Nephron (organoid): ENCODE results near the gene ARHGEF3.

ENCODE experiments used
- H3K27ac Mint-ChIP-seq, 3 experiments: 2 replicates each; pipeline ENCODE4 v1.8.0; 2020; ENCODE audit warnings: mixed read lengths in 3 of 3, mild to moderate bottlenecking in 2 of 3, moderate library complexity in 1 of 3
- H3K27me3 Mint-ChIP-seq: 2 replicates; pipeline ENCODE4 v1.8.0; 2021; ENCODE audit warnings: low read depth, mild to moderate bottlenecking, moderate library complexity, mixed read lengths
- H3K36me3 Mint-ChIP-seq: 2 replicates; pipeline ENCODE4 v1.8.0; 2020; ENCODE audit warnings: low read depth, mixed read lengths
- H3K4me1 Mint-ChIP-seq: 2 replicates; pipeline ENCODE4 v1.8.0; 2020; ENCODE audit warnings: mixed read lengths
- H3K4me3 Mint-ChIP-seq, 3 experiments: 2 replicates each; pipeline ENCODE4 v1.8.0; 2020; ENCODE audit warnings: mild to moderate bottlenecking in 3 of 3, mixed read lengths in 3 of 3, moderate library complexity in 2 of 3
- H3K9me3 Mint-ChIP-seq: 2 replicates; pipeline ENCODE4 v1.8.0; 2020; ENCODE audit warnings: mixed read lengths
- CTCF ChIP-seq, 3 experiments: fragments of 200-600 bp; sonication (generic); IDR thresholded peaks; one replicate each; pipeline ENCODE4 v1.5.0; 2021; ENCODE audit warnings: antibody characterized with exemption in 3 of 3; ENCODE audit not compliant: unreplicated experiment in 3 of 3

The ARHGEF3 gene

DNA sequence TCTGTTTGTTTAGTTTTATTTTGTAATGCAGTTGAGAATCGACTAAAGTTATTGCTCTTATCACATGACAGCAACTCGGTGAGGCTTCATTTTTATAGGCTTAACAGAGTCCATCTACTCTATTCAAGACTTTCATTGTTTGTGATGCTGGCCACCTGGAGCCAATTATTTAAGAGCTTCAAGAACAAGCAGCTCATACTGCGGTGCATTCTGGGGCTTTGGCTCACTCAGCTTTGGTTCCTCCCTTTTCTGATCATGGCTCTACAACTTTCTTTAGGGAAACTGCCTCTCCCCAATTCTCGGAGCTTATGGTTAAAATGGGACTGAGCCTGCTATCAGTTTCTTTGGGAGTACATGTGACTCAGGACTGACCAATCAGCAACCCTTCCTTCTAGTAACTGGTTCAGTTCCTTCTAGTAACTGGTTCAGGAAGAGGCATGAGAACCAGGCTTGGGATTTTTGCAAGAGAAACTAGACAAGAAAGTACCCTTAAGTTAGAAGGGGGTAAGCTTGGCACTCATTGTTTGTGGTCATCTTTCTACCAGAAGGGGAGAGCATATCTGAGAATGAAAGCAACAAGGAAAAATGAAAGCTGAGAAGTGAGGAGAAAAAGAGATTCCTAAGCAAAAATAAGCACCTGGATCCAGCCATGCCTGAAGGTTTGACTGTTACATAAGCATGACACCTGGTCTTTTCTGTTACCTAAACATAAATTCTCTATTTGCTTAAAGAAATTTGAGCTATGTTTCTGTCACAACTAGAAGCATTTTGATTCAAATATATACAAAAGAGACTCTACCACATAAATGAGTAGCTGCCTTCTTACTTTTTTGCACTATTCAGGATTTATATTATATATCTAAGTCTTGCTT is 24.1 kb upstream of the ARHGEF3 start:
- H3K27me3 Mint-ChIP-seq, result peaks cover 3% of the 10 kb centered on the region
- no peak overlapping the region for H3K4me3 Mint-ChIP-seq
- no peaks in the 10 kb centered on the region for H3K36me3 Mint-ChIP-seq
- no peak for TF ChIP-seq CTCF (IDR thresholded peaks at IDR 0.05; ENCODE audit: unreplicated experiment in 3 of 3)
- H3K27ac Mint-ChIP-seq, result peak overlapping the region; percentile 38 to 64 (median 63)
- no peaks in the 10 kb centered on the region for H3K9me3 Mint-ChIP-seq
- peaks cover 22% of the 10 kb centered on the region for H3K4me1 Mint-ChIP-seq

DNA sequence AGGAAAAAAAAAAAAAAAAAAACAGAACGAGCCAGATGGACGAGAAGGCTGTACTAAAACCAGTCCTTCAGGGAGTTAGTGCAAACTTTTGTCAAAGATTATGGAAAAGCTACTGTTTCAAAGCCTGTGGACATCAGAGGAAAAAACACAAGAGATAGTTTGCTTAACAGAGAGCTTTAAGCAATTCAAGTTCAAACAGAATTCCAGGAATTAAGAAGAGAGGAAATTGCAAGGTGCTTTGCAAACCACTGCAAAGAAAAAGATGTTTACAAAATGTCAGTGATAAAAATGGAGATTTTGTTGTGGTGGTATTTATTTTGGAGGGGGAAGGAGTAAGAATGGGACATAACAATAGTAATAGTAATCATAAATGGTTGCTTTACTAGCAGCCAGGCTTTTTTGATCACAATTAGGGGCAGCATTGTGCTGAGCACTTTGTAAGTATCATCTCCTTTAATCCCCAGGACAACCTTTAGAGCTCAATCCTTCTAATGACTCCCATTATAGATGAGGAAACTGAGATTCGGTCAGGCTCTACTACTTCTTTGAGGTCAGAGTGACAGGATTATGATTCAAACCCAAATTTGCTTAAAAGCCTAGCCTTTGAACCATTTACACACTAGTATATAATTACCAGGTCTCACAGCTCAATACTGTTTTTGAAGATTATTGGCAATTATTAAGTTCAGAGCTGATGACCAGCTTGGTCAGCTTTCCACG is 22.4 kb upstream of the ARHGEF3 start:
- H3K27ac Mint-ChIP-seq, result peak overlapping the region; percentile 41 to 72 (median 43)
- H3K4me3 Mint-ChIP-seq, result no peak overlapping the region
- no peak for TF ChIP-seq CTCF (IDR thresholded peaks at IDR 0.05; ENCODE audit: unreplicated experiment in 3 of 3)
- H3K36me3 Mint-ChIP-seq, result no peaks in the 10 kb centered on the region
- no peaks in the 10 kb centered on the region for H3K9me3 Mint-ChIP-seq
- peaks cover 3% of the 10 kb centered on the region for H3K27me3 Mint-ChIP-seq
- peaks cover 17% of the 10 kb centered on the region for H3K4me1 Mint-ChIP-seq

GRCh38 chr3:56823421-56823926 is 21.7 kb upstream of the ARHGEF3 start:
- Mint-ChIP-seq H3K9me3 (no peaks in the 10 kb centered on the region), H3K36me3 (no peaks in the 10 kb centered on the region), H3K4me1 (peaks cover 22% of the 10 kb centered on the region), H3K4me3 (no peak overlapping the region), H3K27ac (peak overlapping the region; percentile 41 to 72 (median 43)), H3K27me3 (peaks cover 3% of the 10 kb centered on the region)
- no peak for TF ChIP-seq CTCF (IDR thresholded peaks at IDR 0.05; ENCODE audit: unreplicated experiment in 3 of 3)

DNA sequence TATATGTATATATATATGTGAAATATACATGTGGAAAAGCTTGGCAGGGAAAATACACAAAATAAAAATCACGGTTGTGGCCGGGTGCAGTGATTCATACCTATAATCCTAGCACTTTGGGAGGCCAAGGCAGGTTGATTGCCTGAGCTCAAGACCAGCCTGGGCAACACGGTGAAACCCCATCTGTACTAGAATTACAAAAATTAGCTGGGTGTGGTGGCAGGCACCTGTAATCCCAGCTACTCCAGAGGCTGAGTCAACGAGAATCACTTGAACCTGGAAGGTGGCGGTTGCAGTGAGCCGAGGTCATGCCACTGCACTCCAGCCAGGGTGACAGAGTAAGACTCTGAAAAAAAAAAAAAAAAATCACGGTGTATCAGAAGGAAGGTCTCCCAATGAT is 20.8 kb upstream of the ARHGEF3 start:
- Mint-ChIP-seq H3K27ac (no peak overlapping the region), H3K36me3 (no peaks in the 10 kb centered on the region), H3K4me3 (no peak overlapping the region), H3K27me3 (peaks cover 3% of the 10 kb centered on the region), H3K9me3 (no peaks in the 10 kb centered on the region), H3K4me1 (peaks cover 22% of the 10 kb centered on the region)
- TF ChIP-seq CTCF (IDR thresholded peaks at IDR 0.05; ENCODE audit: unreplicated experiment in 3 of 3), result no peak

GRCh38 chr3:56819016-56819809 is 17.5 kb upstream of the ARHGEF3 start:
- no peaks in the 10 kb centered on the region for H3K36me3 Mint-ChIP-seq
- no peak for TF ChIP-seq CTCF (IDR thresholded peaks at IDR 0.05; ENCODE audit: unreplicated experiment in 3 of 3)

More at GRCh38 chr3:56819016-56819809, 17.5 kb upstream of the ARHGEF3 start:
- Mint-ChIP-seq H3K4me3 (no peak overlapping the region), H3K9me3 (no peaks in the 10 kb centered on the region), H3K27ac (peak overlapping the region; percentile 38 to 41 (median 40)), H3K4me1 (peaks cover 18% of the 10 kb centered on the region), H3K27me3 (peaks cover 3% of the 10 kb centered on the region)
